Measurements from ENCODE around the gene UROD. TPM values are rescaled to one million over a fixed set of nuclear protein-coding genes. Genes with fewer than 3 reads are reported as not detected.
A peak's percentile ranks its signal among the peaks of the same experiment; 100 is the strongest.

Gene UROD
- total RNA-seq, 4 donors from 2014 or later, result 53.1 to 95.1 (median 62.1) TPM

- peaks cover 0 to 52% (median 33%) of the 10 kb centered on the region in 4 donors for H3K4me1 ChIP-seq
- H3K27ac ChIP-seq, result peak within 1 kb of the TSS; percentile 54 to 91 (median 88)
- peak; percentile 55 to 73 for DNase-seq (ENCODE audit: low spot score in 2 of 2)
- peak within 1 kb of the TSS; percentile 61 to 98 (median 87) for H3K4me3 ChIP-seq
- WGBS, 2 donors, result 1% methylated on average over 40 to 55 of the region's 62 CpGs
- no peaks in the 10 kb centered on the region for H3K27me3 ChIP-seq
- no peaks in the 10 kb centered on the region for H3K9me3 ChIP-seq
- peak in 1 of 2 donors; percentile 48 for TF ChIP-seq EP300 (IDR thresholded peaks at IDR 0.05)
- peak in 1 of 5 experiments; percentile 38 for TF ChIP-seq CTCF (IDR thresholded peaks at IDR 0.05)
- no peak for TF ChIP-seq POLR2A (IDR thresholded peaks at IDR 0.05)
- peaks cover 0 to 51% (median 11%) of the 10 kb centered on the region in 3 donors for H3K36me3 ChIP-seq
Measured at GRCh38 chr1:45010855-45011811, 921 bp upstream of the UROD start, which contains the start of gene HECTD3. Gene HECTD3 (minus strand): TSS chr1:45011324. CDS start chr1:45011257, 67 bp downstream.

- no peak for TF ChIP-seq EP300 (IDR thresholded peaks at IDR 0.05)
- TF ChIP-seq CTCF (IDR thresholded peaks at IDR 0.05), result no peak
- no peak for TF ChIP-seq POLR2A (IDR thresholded peaks at IDR 0.05)
- Histone ChIP-seq H3K27me3 (no peaks in the 10 kb centered on the region), H3K27ac (peak overlapping the region; percentile 54 to 91 (median 84)), H3K4me1 (peaks cover 0 to 52% (median 33%) of the 10 kb centered on the region in 4 donors), H3K36me3 (peaks cover 0 to 35% (median 9%) of the 10 kb centered on the region in 3 donors), H3K9me3 (no peaks in the 10 kb centered on the region), H3K4me3 (peak overlapping the region; percentile 61 to 98 (median 87))
- 5 to 6% methylated on average over 21 of the region's 21 CpGs for WGBS, 2 donors
- peak; percentile 59 to 80 for DNase-seq (ENCODE audit: low spot score in 2 of 2)
Measured at GRCh38 chr1:45012639-45013278, 705 bp downstream of the UROD start.

- Histone ChIP-seq H3K4me3 (peak overlapping the region in 1 of 4 donors; percentile 89), H3K36me3 (peaks cover 0 to 26% (median 7%) of the 10 kb centered on the region in 3 donors), H3K27ac (peak overlapping the region in 1 of 4 donors; percentile 91), H3K27me3 (no peaks in the 10 kb centered on the region), H3K4me1 (peaks cover 0 to 51% (median 33%) of the 10 kb centered on the region in 4 donors), H3K9me3 (no peaks in the 10 kb centered on the region)
- 73 to 78% methylated on average over 12 of the region's 12 CpGs for WGBS, 2 donors
- no peak for TF ChIP-seq CTCF (IDR thresholded peaks at IDR 0.05)
- TF ChIP-seq EP300 (IDR thresholded peaks at IDR 0.05), result no peak
- no peak for TF ChIP-seq POLR2A (IDR thresholded peaks at IDR 0.05)
- DNase-seq (ENCODE audit: low spot score in 2 of 2), result no peak
Measured at GRCh38 chr1:45013551-45014209, 1.6 kb downstream of the UROD start.

- H3K36me3 ChIP-seq, result peaks cover 0 to 20% (median 0%) of the 10 kb centered on the region in 3 donors
- H3K27me3 ChIP-seq, result no peaks in the 10 kb centered on the region
- H3K9me3 ChIP-seq, result no peaks in the 10 kb centered on the region
- peak; percentile 81 to 94 for DNase-seq (ENCODE audit: low spot score in 2 of 2)
- no peak for TF ChIP-seq POLR2A (IDR thresholded peaks at IDR 0.05)
- TF ChIP-seq CTCF (IDR thresholded peaks at IDR 0.05), result peak; percentile 86 to 94 (median 92)
- TF ChIP-seq EP300 (IDR thresholded peaks at IDR 0.05), result peak in 1 of 2 donors; percentile 24
- peaks cover 0 to 43% (median 32%) of the 10 kb centered on the region in 4 donors for H3K4me1 ChIP-seq
- H3K27ac ChIP-seq, result peak overlapping the region in 1 of 4 donors; percentile 22
- 26 to 27% methylated on average over 6 of the region's 6 CpGs for WGBS, 2 donors
- H3K4me3 ChIP-seq, result no peak overlapping the region
Measured at GRCh38 chr1:45014321-45015028, 2.4 kb downstream of the UROD start.

All from tibial nerve (tissue), 4 donors.